Neural cell (in vitro differentiated cells): ENCODE results near the gene WDR12.
"Not testable (repeated sequence)": the region's sequence is repeated elsewhere in the genome, so short reads cannot be mapped to it uniquely, and the experiment has no call there.

Experiments
- EZH2 ChIP-seq: fragments of 200-600, 300-800 bp; shearing (Covaris generic), sonication (generic); IDR thresholded peaks from 2 replicates; pipeline ENCODE4 v1.6.1; 2014; ENCODE audit warnings: antibody characterized with exemption, low read length, borderline replicate concordance, mild to moderate bottlenecking; ENCODE audit not compliant: insufficient read depth, poor library complexity, severe bottlenecking
- TF ChIP-seq, protein P1 (sequence below): fragments of 450-650 bp; IDR thresholded peaks from 2 replicates; pipeline ENCODE4 v1.5.1; 2014; ENCODE audit warnings: antibody characterized with exemption, mild to moderate bottlenecking, moderate library complexity; ENCODE audit not compliant: poor library complexity, severe bottlenecking

DNA sequence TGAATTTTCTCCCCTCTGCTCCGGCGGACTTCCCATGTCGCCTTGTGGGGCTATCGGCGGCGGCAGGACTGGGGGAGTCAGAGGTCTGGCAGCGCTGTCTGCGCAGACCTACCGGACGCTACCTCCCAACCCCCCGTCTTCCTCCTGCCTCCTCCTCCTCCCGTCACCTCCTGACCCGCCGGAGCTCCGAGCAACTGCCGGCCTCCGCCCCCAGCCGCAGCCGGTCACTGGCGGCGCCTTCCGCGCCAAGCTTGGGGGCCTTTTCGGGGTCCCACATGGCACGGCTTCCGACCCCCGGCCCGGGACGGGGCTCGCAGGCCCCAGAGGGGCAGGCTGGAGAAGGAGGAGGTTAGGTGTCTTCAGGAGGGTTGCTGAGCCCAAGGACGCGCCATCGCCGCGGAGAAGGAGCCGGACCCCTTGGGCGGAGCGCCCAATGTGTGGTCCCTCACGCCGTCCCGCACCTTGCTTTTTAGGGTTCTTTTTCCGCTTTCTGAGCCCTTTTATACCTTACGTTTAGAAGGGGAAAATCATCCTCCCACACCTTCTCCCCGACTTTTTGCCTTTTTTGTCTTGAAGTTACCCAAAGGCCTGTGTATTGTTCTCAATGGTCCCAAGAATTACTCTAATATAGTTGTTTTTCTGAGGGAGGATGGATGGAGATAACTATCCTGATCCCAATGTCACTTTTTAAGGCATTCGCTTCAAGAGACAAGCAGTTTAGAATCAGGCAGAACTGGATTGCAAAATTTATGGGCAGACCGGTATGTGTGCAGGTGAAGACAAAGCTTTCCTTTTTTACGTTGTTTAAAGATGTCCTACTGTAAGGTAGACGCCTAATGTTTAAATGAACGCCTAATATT, 1.1 kb upstream of the WDR12 start:
- TF ChIP-seq EZH2, result not testable (repeated sequence)
- TF ChIP-seq, protein P1, sequence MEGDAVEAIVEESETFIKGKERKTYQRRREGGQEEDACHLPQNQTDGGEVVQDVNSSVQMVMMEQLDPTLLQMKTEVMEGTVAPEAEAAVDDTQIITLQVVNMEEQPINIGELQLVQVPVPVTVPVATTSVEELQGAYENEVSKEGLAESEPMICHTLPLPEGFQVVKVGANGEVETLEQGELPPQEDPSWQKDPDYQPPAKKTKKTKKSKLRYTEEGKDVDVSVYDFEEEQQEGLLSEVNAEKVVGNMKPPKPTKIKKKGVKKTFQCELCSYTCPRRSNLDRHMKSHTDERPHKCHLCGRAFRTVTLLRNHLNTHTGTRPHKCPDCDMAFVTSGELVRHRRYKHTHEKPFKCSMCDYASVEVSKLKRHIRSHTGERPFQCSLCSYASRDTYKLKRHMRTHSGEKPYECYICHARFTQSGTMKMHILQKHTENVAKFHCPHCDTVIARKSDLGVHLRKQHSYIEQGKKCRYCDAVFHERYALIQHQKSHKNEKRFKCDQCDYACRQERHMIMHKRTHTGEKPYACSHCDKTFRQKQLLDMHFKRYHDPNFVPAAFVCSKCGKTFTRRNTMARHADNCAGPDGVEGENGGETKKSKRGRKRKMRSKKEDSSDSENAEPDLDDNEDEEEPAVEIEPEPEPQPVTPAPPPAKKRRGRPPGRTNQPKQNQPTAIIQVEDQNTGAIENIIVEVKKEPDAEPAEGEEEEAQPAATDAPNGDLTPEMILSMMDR, result not testable (repeated sequence)
